Adrenal gland (tissue), 12 donors: Measurements from ENCODE around the gene RPS2. TPM values are rescaled to one million over a fixed set of nuclear protein-coding genes. Genes with fewer than 3 reads are reported as not detected.

Experiments
- DNase-seq, 7 donors: peaks; one replicate each; pipeline ENCODE4 v3.0.0-alpha.2; 2019 to 2020
- H3K27ac ChIP-seq, 5 donors: fragments of 200-600 bp; sonication (generic) in 4 of 5; 1 replicate in 3 of 5; 2 replicates in 2 of 5; pipeline versions ENCODE4 v1.5.1 to v1.8.0; 2016 to 2020; ENCODE audit warnings: mild to moderate bottlenecking in 1 of 5
- H3K27me3 ChIP-seq: fragments of 200-600 bp; 2 replicates; pipeline ENCODE4 v1.8.0; 2021
- H3K36me3 ChIP-seq, 2 donors: fragments of 200-600 bp; replicated peaks in 1 of 2; 1 replicate in 1 of 2; 2 replicates in 1 of 2; pipeline versions ENCODE4 v1.5.1 to v1.8.0; 2018 to 2022
- H3K4me1 ChIP-seq, 2 donors: fragments of 200-600 bp; replicated peaks in 1 of 2; 1 replicate in 1 of 2; 2 replicates in 1 of 2; pipeline versions ENCODE4 v1.5.1 to v1.8.0; 2018 to 2021
- H3K4me3 ChIP-seq, 4 donors: fragments of 200-600 bp; sonication (generic) in 3 of 4; one replicate each; pipeline ENCODE4 v1.5.1; 2016 to 2018
- H3K9me3 ChIP-seq, 3 donors: fragments of 200-600 bp; sonication (generic) in 1 of 3; replicated peaks in 1 of 3; 1 replicate in 2 of 3; 2 replicates in 1 of 3; pipeline versions ENCODE4 v1.5.1 to v1.8.0; 2016 to 2021
- CTCF ChIP-seq, 6 experiments: fragments of 450-650 bp in 4 of 6; fragments of 200-600 bp in 2 of 6; sonication (generic) in 1 of 6; IDR thresholded peaks; 1 replicate in 5 of 6; 2 replicates in 1 of 6; pipeline versions ENCODE4 v1.5.1 to v1.8.0; 2016 to 2021; ENCODE audit warnings: antibody characterized with exemption in 6 of 6, mild to moderate bottlenecking in 2 of 6, moderate library complexity in 1 of 6
- POLR2A ChIP-seq, 2 donors: fragments of 450-650 bp; IDR thresholded peaks; one replicate each; pipeline ENCODE4 v1.6.1; 2017; ENCODE audit warnings: antibody characterized with exemption in 2 of 2, mild to moderate bottlenecking in 2 of 2, moderate library complexity in 1 of 2
- WGBS, 4 donors: extraction: QIAGEN DNeasy Blood & Tissue Kit in 2 of 4; methylation state at CpG; one replicate each; pipeline versions ENCODE4 v1.1.5 to v1.1.7; 2013 to 2017; 5-methylcytosine and 5-hydroxymethylcytosine counted together
- intact Hi-C, 2 donors: fragments of 100-400 bp; cut with DNase I; formaldehyde crosslinking; loops; one replicate each; pipeline versions ENCODE4 v1.14.1 to v1.15.0; 2022 to 2023
- polyA plus RNA-seq, 3 donors: library from polyadenylated mRNA; stranded (reverse); fragments of 200-250 nt in 2 of 3; fragments of 350-450 nt in 1 of 3; fragmentation: Illumina TruSeq in 1 of 3; extraction: RNeasy Lipid Tissue Mini Kit (QIAGEN cat#74804) in 1 of 3; gene quantifications; one replicate each; pipeline ENCODE4 v1.2.3, GENCODE V29; 2013 to 2014
- total RNA-seq, 9 donors: library from RNA; depleted of rRNA in 4 of 9; stranded (reverse); fragments of >200 nt in 4 of 9; fragments of 120-200 nt in 1 of 9; fragmentation: NEBNext Ultra II Directional in 1 of 9; extraction: Animal tissue kit (Norgen Biotek cat#: 25700) in 1 of 9; gene quantifications; one replicate each; pipeline versions ENCODE4 v1.1.0 to v1.2.4, GENCODE V29; 2013 to 2023
- donor health status: healthy with polysubstance abuse.
- donor health status: Bipolar disorder and iron deficiency.
- donor health status: DM: yes; HTN: yes; CAD: no.
- donor health status: DM: no; HTN: no; CAD: no.
- donor health status: DM: no; HTN: no; CAD: no.
- donor health status: DM: yes; HTN: yes; CAD: no.

RPS2 gene
- total and polyA plus RNA-seq, 12 donors = 1,045 to 4,016 (median 1,739) TPM

GRCh38 chr16:1979271-1980029, 14.8 kb upstream of the RPS2 start:
- WGBS, 4 donors = 37 to 54% (median 40%) methylated on average over 16 to 70 of the region's 70 CpGs
- no peaks in the 10 kb centered on the region for H3K9me3 ChIP-seq
- H3K27ac ChIP-seq = no peak overlapping the region
- H3K27me3 ChIP-seq = peaks cover 26% of the 10 kb centered on the region
- H3K36me3 ChIP-seq = peaks cover 0 to 42% of the 10 kb centered on the region in 2 donors
- peaks cover 0 to 8% of the 10 kb centered on the region in 2 donors for H3K4me1 ChIP-seq
- no peak for DNase-seq
- H3K4me3 ChIP-seq = no peak overlapping the region
- TF ChIP-seq CTCF (IDR thresholded peaks at IDR 0.05) = no peak
- no peak for TF ChIP-seq POLR2A (IDR thresholded peaks at IDR 0.05)
- intact Hi-C loops = no loop called here

DNA sequence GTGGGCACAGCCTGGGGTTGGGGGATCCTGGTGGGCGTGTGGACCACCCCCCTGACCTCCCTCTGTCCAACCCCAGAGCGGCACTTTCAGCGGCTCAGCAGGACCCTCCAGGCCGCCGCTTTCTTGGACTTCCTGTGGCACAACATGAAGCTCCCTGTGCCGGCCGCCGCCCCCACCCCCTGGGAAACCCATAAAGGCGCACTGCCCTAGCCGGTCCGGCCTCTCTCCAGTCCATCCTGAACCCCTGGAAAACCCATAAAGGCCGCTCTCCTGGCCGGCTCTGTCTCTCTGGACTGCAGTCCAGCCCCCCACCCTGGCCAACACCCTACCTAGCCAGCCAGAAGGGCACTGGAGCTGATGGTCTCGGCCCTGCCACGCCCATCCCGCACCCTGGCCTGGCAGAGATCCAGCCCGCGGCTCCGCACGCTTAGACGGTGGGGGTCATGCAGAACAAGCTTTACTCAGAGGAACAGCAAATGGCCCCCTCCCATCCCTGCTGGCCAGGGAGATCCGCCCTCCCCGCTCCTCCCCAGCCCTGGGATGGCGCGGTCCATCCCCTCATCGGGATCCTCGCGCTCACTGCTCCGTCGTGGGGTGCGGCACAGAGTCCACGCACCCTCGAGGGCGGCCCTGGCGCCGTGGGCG, 14.0 kb upstream of the RPS2 start:
- Histone ChIP-seq H3K9me3 (no peaks in the 10 kb centered on the region), H3K4me1 (peaks cover 0 to 7% of the 10 kb centered on the region in 2 donors), H3K36me3 (peaks cover 0 to 47% of the 10 kb centered on the region in 2 donors), H3K27me3 (peaks cover 26% of the 10 kb centered on the region), H3K4me3 (no peak overlapping the region), H3K27ac (no peak overlapping the region)
- no peak for TF ChIP-seq POLR2A (IDR thresholded peaks at IDR 0.05)
- TF ChIP-seq CTCF (IDR thresholded peaks at IDR 0.05) = no peak
- 82 to 91% (median 82%) methylated on average over 12 to 37 of the region's 37 CpGs for WGBS, 4 donors
- DNase-seq = no peak
- intact Hi-C loops = no loop called here

- Histone ChIP-seq H3K9me3 (no peaks in the 10 kb centered on the region), H3K27ac (no peak overlapping the region), H3K36me3 (peaks cover 0 to 47% of the 10 kb centered on the region in 2 donors), H3K27me3 (peaks cover 26% of the 10 kb centered on the region), H3K4me3 (no peak overlapping the region), H3K4me1 (peaks cover 2 to 5% of the 10 kb centered on the region in 2 donors)
- WGBS, 4 donors = 93 to 97% (median 95%) methylated on average over 5 to 18 of the region's 18 CpGs; no CpG with 5 or more reads in 1 of the 4 donors
- DNase-seq = no peak
- TF ChIP-seq POLR2A (IDR thresholded peaks at IDR 0.05) (no peak), CTCF (IDR thresholded peaks at IDR 0.05) (no peak)
- intact Hi-C loops = no loop called here
Observed at GRCh38 chr16:1977875-1978268, 13.2 kb upstream of the RPS2 start.

DNA sequence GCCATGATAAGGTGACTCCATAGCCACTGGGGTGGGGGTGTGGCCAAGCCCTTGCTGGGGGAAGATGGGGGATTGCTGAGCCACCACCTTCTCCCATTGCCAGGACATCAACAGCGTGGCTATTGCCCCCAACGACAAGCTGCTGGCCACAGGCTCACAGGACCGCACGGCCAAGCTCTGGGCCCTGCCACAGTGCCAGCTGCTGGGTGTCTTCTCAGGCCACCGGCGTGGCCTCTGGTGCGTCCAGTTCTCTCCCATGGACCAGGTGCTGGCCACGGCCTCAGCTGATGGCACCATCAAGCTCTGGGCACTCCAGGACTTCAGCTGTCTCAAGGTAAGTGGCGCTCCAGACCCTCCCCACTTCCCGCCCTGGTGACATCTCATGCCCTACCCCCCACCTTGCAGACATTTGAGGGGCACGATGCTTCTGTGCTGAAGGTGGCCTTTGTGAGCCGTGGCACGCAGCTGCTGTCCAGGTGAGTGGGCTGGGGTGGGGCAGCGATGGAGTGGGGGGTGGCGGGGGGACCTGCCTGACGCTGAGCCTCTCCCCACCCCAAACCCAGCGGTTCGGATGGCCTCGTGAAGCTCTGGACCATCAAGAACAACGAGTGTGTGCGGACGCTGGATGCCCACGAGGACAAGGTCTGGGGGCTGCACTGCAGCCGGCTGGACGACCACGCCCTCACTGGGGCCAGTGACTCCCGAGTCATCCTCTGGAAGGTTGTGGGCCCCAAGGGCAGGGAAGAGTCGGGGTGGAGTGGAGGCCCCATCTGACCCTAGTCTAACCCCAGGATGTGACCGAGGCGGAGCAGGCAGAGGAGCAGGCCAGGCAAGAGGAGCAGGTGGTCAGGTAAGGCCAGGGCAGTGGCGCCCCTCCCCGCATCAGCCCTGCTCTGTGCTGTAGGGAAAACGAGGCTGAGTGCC, 12.6 kb upstream of the RPS2 start:
- no peak for TF ChIP-seq CTCF (IDR thresholded peaks at IDR 0.05)
- Histone ChIP-seq H3K4me1 (peaks cover 7 to 12% of the 10 kb centered on the region in 2 donors), H3K4me3 (no peak overlapping the region), H3K27ac (no peak overlapping the region), H3K36me3 (peaks cover 0 to 47% of the 10 kb centered on the region in 2 donors), H3K27me3 (peaks cover 26% of the 10 kb centered on the region), H3K9me3 (no peaks in the 10 kb centered on the region)
- 89 to 94% (median 93%) methylated on average over 3 to 33 of the region's 33 CpGs for WGBS, 4 donors
- intact Hi-C loops = no loop called here
- no peak for DNase-seq
